Breast epithelium (tissue), 4 donors: ENCODE data around the gene CHD2. TPM values are rescaled to one million over a fixed set of nuclear protein-coding genes. Genes with fewer than 3 reads are reported as not detected.

Experiments
- DNase-seq, 2 donors: peaks; one replicate each; pipeline ENCODE4 v3.0.0-alpha.2; 2019; ENCODE audit warnings: low spot score in 2 of 2
- H3K27ac ChIP-seq, 2 donors: fragments of 200-600 bp; sonication (generic) in 1 of 2; one replicate each; pipeline ENCODE4 v1.5.1; 2016 to 2019; ENCODE audit warnings: mild to moderate bottlenecking in 1 of 2
- H3K27me3 ChIP-seq, 2 donors: fragments of 200-600 bp; sonication (generic) in 1 of 2; one replicate each; pipeline versions ENCODE4 v1.5.1 to v1.6.0; 2017 to 2019; ENCODE audit warnings: control low read depth in 1 of 2, mild to moderate bottlenecking in 1 of 2
- H3K36me3 ChIP-seq: fragments of 200-600 bp; one replicate; pipeline ENCODE4 v1.5.1; 2019
- H3K4me1 ChIP-seq, 2 donors: fragments of 200-600 bp; sonication (generic); one replicate each; pipeline ENCODE4 v1.5.1; 2016 to 2019; ENCODE audit warnings: control low read depth in 1 of 2
- H3K4me3 ChIP-seq, 3 donors: fragments of 200-600 bp; sonication (generic); 1 replicate in 2 of 3; 2 replicates in 1 of 3; pipeline ENCODE4 v1.5.1; 2016 to 2019; ENCODE audit warnings: mild to moderate bottlenecking in 3 of 3, moderate library complexity in 2 of 3
- H3K9me3 ChIP-seq, 2 donors: fragments of 200-600 bp; sonication (generic) in 1 of 2; one replicate each; pipeline ENCODE4 v1.5.1; 2016 to 2019; ENCODE audit warnings: control low read depth in 1 of 2
- CTCF ChIP-seq, 3 donors: fragments of 450-650 bp; IDR thresholded peaks; one replicate each; pipeline ENCODE4 v1.5.1; 2016 to 2017; ENCODE audit warnings: antibody characterized with exemption in 3 of 3, mild to moderate bottlenecking in 3 of 3, moderate library complexity in 3 of 3
- POLR2A ChIP-seq: fragments of 450-650 bp; IDR thresholded peaks from one replicate; pipeline ENCODE4 v1.6.1; 2016; ENCODE audit warnings: antibody characterized with exemption, mild to moderate bottlenecking, moderate library complexity
- POLR2AphosphoS5 ChIP-seq, 3 donors: sonication (generic); formaldehyde crosslinking; IDR thresholded peaks; one replicate each; pipeline ENCODE4 v1.6.1; 2017; ENCODE audit warnings: antibody characterized with exemption in 3 of 3
- intact Hi-C: fragments of 100-400 bp; cut with DNase I; formaldehyde crosslinking; loops from one replicate; pipeline ENCODE4 v1.15.1; 2023; ENCODE audit warnings: low total_unique reads
- total RNA-seq, 3 donors: library from RNA; depleted of rRNA; stranded (reverse); fragments of >200 nt; gene quantifications; one replicate each; pipeline ENCODE4 v1.1.0, GENCODE V29; 2016

The CHD2 gene
- total RNA-seq, 3 donors from 2014 or later: 137 to 215 (median 197) TPM

- H3K27ac ChIP-seq: no peak overlapping the region
- no peak for DNase-seq
- no peaks in the 10 kb centered on the region for H3K9me3 ChIP-seq
- intact Hi-C loops: no loop called here
- no peaks in the 10 kb centered on the region for H3K36me3 ChIP-seq
- H3K27me3 ChIP-seq: no peaks in the 10 kb centered on the region
- no peak for TF ChIP-seq POLR2AphosphoS5 (IDR thresholded peaks at IDR 0.05)
- TF ChIP-seq POLR2A: no peak
- no peak for TF ChIP-seq CTCF (IDR thresholded peaks at IDR 0.05)
- H3K4me1 ChIP-seq: no peaks in the 10 kb centered on the region
- H3K4me3 ChIP-seq: no peak overlapping the region
Observed at GRCh38 chr15:92936138-92936537, 36.0 kb downstream of the CHD2 start.

- no peaks in the 10 kb centered on the region for H3K9me3 ChIP-seq
- H3K4me3 ChIP-seq: no peak overlapping the region
- H3K36me3 ChIP-seq: peaks cover 4% of the 10 kb centered on the region
- no peaks in the 10 kb centered on the region for H3K4me1 ChIP-seq
- TF ChIP-seq POLR2A (no peak), CTCF (IDR thresholded peaks at IDR 0.05) (no peak), POLR2AphosphoS5 (IDR thresholded peaks at IDR 0.05) (no peak)
- no peak overlapping the region for H3K27ac ChIP-seq
- H3K27me3 ChIP-seq: no peaks in the 10 kb centered on the region
- DNase-seq: no peak
- intact Hi-C loops: no loop called here
Observed at GRCh38 chr15:92936693-92937092, 36.6 kb downstream of the CHD2 start.

GRCh38 chr15:92937901-92938300, 37.8 kb downstream of the CHD2 start:
- no peaks in the 10 kb centered on the region for H3K27me3 ChIP-seq
- H3K27ac ChIP-seq: no peak overlapping the region
- DNase-seq: no peak
- no peaks in the 10 kb centered on the region for H3K9me3 ChIP-seq
- peaks cover 4% of the 10 kb centered on the region for H3K36me3 ChIP-seq
- H3K4me1 ChIP-seq: no peaks in the 10 kb centered on the region
- H3K4me3 ChIP-seq: no peak overlapping the region
- no peak for TF ChIP-seq CTCF (IDR thresholded peaks at IDR 0.05)
- no peak for TF ChIP-seq POLR2A
- TF ChIP-seq POLR2AphosphoS5 (IDR thresholded peaks at IDR 0.05): no peak
- intact Hi-C loops: no loop called here

- H3K27ac ChIP-seq: no peak overlapping the region
- no peaks in the 10 kb centered on the region for H3K27me3 ChIP-seq
- no peak for DNase-seq
- TF ChIP-seq CTCF (IDR thresholded peaks at IDR 0.05) (no peak), POLR2A (no peak), POLR2AphosphoS5 (IDR thresholded peaks at IDR 0.05) (no peak)
- no peak overlapping the region for H3K4me3 ChIP-seq
- no peaks in the 10 kb centered on the region for H3K4me1 ChIP-seq
- peaks cover 4% of the 10 kb centered on the region for H3K36me3 ChIP-seq
- intact Hi-C loops: no loop called here
- no peaks in the 10 kb centered on the region for H3K9me3 ChIP-seq
Observed at GRCh38 chr15:92938387-92938786, 38.3 kb downstream of the CHD2 start.

- no peak overlapping the region for H3K4me3 ChIP-seq
- TF ChIP-seq CTCF (IDR thresholded peaks at IDR 0.05) (no peak), POLR2AphosphoS5 (IDR thresholded peaks at IDR 0.05) (no peak), POLR2A (no peak)
- no peaks in the 10 kb centered on the region for H3K27me3 ChIP-seq
- DNase-seq: no peak
- intact Hi-C loops: no loop called here
- peaks cover 15% of the 10 kb centered on the region for H3K36me3 ChIP-seq
- H3K4me1 ChIP-seq: no peaks in the 10 kb centered on the region
- no peak overlapping the region for H3K27ac ChIP-seq
- H3K9me3 ChIP-seq: no peaks in the 10 kb centered on the region
Observed at GRCh38 chr15:92941668-92942067, 41.5 kb downstream of the CHD2 start.
